Raji (cell line): ENCODE results near the gene CHKA.
A peak's percentile ranks its signal among the peaks of the same experiment; 100 is the strongest.

Experiments used
- POLR2A ChIP-seq: IDR thresholded peaks from 2 replicates; pipeline ENCODE4 v1.6.1; 2011; ENCODE audit warnings: low read depth, low read length, control low read depth; ENCODE audit not compliant: insufficient read depth

The CHKA gene

DNA sequence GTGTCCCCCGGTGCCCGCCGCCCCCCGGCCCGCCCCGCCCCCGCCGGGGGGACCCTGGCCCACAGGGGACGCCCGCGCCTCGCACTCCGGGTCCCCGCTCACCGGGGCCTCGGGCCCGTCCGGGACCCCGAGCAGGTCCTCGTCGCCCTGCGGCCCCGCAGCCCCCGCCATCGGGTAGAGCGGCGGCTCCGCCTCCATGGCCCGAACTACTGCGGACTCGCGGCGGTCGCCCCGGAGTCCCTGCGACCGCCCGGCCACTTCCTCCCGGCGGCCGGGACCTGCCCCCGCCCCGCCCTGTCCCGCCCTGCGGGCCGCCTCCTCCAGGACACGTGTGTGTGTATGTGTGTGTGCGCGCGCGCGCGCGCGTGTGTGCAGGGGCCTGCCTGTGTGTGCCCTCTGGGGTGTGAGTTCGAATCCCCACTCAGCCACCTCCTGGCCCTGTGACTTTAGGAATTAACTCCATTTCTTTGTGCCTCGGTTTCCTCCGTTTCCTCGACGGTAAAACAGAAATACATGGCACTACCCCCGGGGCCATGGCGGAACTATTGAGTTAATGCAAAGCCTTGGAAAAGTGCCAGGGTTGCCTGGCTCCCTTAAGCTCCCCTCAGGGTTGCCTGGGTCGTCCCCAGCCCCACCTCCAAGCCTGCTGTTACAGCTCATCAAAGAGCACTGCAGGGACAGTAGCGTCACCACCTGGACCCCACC is 117.2 kb downstream of the CHKA start, which contains the start of gene UNC93B1:
TSS of gene UNC93B1 (minus strand) at position 252 of the 705 bp plus-strand sequence. CDS start at position 198, 54 bp downstream.
- peak; percentile 79 for TF ChIP-seq POLR2A

DNA sequence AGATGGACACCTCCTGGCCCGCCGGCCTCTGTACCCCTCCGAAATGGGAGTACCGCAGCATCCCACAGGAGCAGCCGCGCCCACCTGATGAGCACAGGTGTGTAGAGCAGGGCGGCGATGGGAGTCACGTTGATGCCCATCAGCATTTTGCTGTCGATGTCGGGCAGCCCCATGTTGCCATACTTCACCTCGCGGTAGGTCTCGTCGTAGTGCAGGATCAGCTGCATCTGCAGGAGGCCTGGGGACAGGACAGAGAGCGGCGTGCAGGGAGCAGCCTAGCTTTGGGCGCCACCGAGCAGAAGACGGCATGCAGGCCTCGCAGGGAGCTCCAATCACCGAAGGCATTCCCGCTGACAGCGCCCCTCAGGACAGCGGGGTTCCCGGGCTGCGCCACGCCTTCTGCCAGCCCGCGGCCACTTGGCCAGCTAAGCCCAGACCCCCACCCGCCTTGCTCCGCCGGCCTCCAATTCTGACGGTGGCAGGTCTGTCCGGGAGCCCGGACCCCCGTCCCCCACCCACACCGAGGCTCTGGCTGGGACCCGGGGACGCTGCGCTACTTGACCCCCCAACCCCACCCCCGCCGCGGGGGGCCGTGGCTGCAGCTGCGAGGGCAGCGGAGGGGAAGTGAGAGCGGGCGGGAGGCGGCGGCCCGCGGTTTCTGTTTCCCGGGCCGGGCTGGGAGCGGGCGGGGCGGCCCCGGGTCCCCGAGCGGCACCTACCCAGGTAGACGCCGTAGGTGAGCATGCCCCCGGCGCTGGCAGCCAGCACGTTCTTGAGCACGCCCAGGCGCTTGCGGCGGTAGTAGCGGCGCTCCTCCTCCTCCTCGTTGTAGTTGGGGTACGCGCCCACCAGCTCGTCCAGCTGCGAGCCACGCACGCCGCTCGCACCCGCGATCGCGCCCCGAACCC is 118.0 kb downstream of the CHKA start:
- TF ChIP-seq POLR2A: peak; percentile 53
